GM12878 (cell line): Measurements from ENCODE around the gene FUT3. TPM values are rescaled to one million over a fixed set of nuclear protein-coding genes. Genes with fewer than 3 reads are reported as not detected.

Experiments used
- SP1 ChIP-seq: IDR thresholded peaks from one replicate; pipeline ENCODE4 v1.6.1; 2011; ENCODE audit warnings: low read depth, low read length
- polyA plus RNA-seq, 11 experiments: library from polyadenylated mRNA; depleted of rRNA in 4 of 11; unstranded in 6 of 11; stranded (reverse) in 5 of 11; fragments of >200 nt; fragmentation: Nextera tagmentation in 4 of 11; fragmentation: Illumina TruSeq in 1 of 11; extraction: Ambion mirVana in 4 of 11; extraction: Trizol in 1 of 11; gene quantifications; 1 replicate in 1 of 11; 2 replicates in 10 of 11; pipeline versions ENCODE4 v1.2.1 to v1.2.3, GENCODE V29; 2011 to 2016; ENCODE audit warnings: inconsistent platforms in 2 of 11, missing spikeins in 2 of 11, low read depth in 1 of 11
- total RNA-seq, 4 experiments: library from RNA; depleted of rRNA in 3 of 4; stranded (reverse); fragments of >200 nt in 3 of 4; fragmentation: Illumina TruSeq in 1 of 4; extraction: Trizol in 1 of 4; gene quantifications; 2 replicates each; pipeline versions ENCODE4 v1.2.1 to v1.2.3, GENCODE V29; 2013 to 2021
- TF ChIP-seq, protein P1 (sequence below): IDR thresholded peaks from 2 replicates; pipeline ENCODE4 v1.6.1; 2012; ENCODE audit warnings: improper control_type of control experiment, low read depth, low read length; ENCODE audit not compliant: insufficient replicate concordance
- TF ChIP-seq, protein P2 (sequence below): IDR thresholded peaks from 2 replicates; pipeline ENCODE4 v1.6.1; 2011; ENCODE audit warnings: mild to moderate bottlenecking, low read depth, low read length, moderate library complexity; ENCODE audit not compliant: insufficient replicate concordance

FUT3 gene
- total and polyA plus RNA-seq, 10 of the 15 experiments (the other 5 are each of a cell fraction or from before 2014, with no cell fraction given) = 0.04 to 0.31 (median 0.07) TPM; not detected in 7

DNA sequence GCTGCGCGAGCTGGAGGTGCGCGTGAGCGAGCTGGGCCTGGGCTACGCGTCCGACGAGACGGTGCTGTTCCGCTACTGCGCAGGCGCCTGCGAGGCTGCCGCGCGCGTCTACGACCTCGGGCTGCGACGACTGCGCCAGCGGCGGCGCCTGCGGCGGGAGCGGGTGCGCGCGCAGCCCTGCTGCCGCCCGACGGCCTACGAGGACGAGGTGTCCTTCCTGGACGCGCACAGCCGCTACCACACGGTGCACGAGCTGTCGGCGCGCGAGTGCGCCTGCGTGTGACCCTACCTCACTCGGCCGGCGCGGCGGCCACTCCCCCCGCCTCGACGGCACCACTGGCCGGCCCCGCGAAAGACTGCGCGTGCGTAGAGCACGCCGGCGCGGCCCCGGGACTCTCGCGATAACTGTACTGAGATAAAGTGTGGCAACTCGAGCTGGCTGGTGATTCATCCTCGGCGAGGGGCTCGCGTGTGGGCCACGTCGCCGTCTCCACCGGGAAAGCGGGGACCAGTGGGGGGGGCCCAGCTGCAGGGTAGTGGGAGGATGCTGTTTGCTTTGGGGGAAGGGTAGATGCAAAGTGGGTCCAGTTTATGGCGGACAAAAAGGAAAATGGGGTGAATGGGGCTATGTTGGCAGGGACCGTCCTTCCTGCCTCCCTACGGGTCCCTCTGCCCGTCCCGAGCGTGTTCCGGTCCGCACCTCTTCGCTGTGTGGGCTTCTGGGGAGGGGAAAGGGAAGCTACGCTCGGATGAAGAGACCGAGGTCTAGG is 23.2 kb downstream of the FUT3 start (continued):
- TF ChIP-seq, protein P1, sequence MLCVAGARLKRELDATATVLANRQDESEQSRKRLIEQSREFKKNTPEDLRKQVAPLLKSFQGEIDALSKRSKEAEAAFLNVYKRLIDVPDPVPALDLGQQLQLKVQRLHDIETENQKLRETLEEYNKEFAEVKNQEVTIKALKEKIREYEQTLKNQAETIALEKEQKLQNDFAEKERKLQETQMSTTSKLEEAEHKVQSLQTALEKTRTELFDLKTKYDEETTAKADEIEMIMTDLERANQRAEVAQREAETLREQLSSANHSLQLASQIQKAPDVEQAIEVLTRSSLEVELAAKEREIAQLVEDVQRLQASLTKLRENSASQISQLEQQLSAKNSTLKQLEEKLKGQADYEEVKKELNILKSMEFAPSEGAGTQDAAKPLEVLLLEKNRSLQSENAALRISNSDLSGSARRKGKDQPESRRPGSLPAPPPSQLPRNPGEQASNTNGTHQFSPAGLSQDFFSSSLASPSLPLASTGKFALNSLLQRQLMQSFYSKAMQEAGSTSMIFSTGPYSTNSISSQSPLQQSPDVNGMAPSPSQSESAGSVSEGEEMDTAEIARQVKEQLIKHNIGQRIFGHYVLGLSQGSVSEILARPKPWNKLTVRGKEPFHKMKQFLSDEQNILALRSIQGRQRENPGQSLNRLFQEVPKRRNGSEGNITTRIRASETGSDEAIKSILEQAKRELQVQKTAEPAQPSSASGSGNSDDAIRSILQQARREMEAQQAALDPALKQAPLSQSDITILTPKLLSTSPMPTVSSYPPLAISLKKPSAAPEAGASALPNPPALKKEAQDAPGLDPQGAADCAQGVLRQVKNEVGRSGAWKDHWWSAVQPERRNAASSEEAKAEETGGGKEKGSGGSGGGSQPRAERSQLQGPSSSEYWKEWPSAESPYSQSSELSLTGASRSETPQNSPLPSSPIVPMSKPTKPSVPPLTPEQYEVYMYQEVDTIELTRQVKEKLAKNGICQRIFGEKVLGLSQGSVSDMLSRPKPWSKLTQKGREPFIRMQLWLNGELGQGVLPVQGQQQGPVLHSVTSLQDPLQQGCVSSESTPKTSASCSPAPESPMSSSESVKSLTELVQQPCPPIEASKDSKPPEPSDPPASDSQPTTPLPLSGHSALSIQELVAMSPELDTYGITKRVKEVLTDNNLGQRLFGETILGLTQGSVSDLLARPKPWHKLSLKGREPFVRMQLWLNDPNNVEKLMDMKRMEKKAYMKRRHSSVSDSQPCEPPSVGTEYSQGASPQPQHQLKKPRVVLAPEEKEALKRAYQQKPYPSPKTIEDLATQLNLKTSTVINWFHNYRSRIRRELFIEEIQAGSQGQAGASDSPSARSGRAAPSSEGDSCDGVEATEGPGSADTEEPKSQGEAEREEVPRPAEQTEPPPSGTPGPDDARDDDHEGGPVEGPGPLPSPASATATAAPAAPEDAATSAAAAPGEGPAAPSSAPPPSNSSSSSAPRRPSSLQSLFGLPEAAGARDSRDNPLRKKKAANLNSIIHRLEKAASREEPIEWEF = no peak
- TF ChIP-seq SP1 = peak; percentile 6
- TF ChIP-seq, protein P2, sequence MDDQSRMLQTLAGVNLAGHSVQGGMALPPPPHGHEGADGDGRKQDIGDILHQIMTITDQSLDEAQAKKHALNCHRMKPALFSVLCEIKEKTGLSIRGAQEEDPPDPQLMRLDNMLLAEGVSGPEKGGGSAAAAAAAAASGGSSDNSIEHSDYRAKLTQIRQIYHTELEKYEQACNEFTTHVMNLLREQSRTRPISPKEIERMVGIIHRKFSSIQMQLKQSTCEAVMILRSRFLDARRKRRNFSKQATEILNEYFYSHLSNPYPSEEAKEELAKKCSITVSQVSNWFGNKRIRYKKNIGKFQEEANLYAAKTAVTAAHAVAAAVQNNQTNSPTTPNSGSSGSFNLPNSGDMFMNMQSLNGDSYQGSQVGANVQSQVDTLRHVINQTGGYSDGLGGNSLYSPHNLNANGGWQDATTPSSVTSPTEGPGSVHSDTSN = peak; percentile 4
